GM12865 (cell line): ENCODE measurements around the gene DMAP1.

Experiments
- DNase-seq: peaks from one replicate; pipeline ENCODE4 v3.0.0; 2010; ENCODE audit warnings: low read depth
- H3K4me3 ChIP-seq: 2 replicates; pipeline ENCODE4 v1.5.1; 2011; ENCODE audit warnings: mild to moderate bottlenecking, low read depth, low read length, control low read depth
- CTCF ChIP-seq: IDR thresholded peaks from 2 replicates; pipeline ENCODE4 v1.5.1; 2011; ENCODE audit warnings: low read length, control low read depth, low read depth, inconsistent platforms; ENCODE audit not compliant: insufficient read depth; ENCODE audit errors: missing control alignments

The DMAP1 gene

GRCh38 chr1:44262414-44262813, 49.1 kb downstream of the DMAP1 start:
- H3K4me3 ChIP-seq, result no peak overlapping the region
- no peak for DNase-seq
- no peak for TF ChIP-seq CTCF

GRCh38 chr1:44262816-44263567, 49.7 kb downstream of the DMAP1 start:
- no peak for DNase-seq
- no peak overlapping the region for H3K4me3 ChIP-seq
- no peak for TF ChIP-seq CTCF

- no peak for DNase-seq
- no peak overlapping the region for H3K4me3 ChIP-seq
- no peak for TF ChIP-seq CTCF
These were observed 50.5 kb downstream of the DMAP1 start for GRCh38 chr1:44263568-44264450.

- DNase-seq, result no peak
- TF ChIP-seq CTCF, result no peak
- H3K4me3 ChIP-seq, result no peak overlapping the region
These were observed 51.1 kb downstream of the DMAP1 start for GRCh38 chr1:44264451-44264771.

- no peak for DNase-seq
- no peak overlapping the region for H3K4me3 ChIP-seq
- no peak for TF ChIP-seq CTCF
These were observed 52.5 kb downstream of the DMAP1 start for GRCh38 chr1:44265656-44266358.

- H3K4me3 ChIP-seq, result no peak overlapping the region
- no peak for DNase-seq
- TF ChIP-seq CTCF, result no peak
These were observed 53.4 kb downstream of the DMAP1 start for GRCh38 chr1:44266400-44267344.
